HepG2 (cell line): ENCODE results near the gene SFI1. TPM values are rescaled to one million over a fixed set of nuclear protein-coding genes. Genes with fewer than 3 reads are reported as not detected.

Experiments
- CEBPZ ChIP-seq: IDR thresholded peaks from 2 replicates; pipeline ENCODE4 v1.6.1; 2012; ENCODE audit warnings: low read length, improper control_type of control experiment
- GMEB1 ChIP-seq: sonication (generic); formaldehyde crosslinking; IDR thresholded peaks from 2 replicates; pipeline ENCODE4 v1.5.1; 2020; ENCODE audit warnings: missing genetic modification reagents, mild to moderate bottlenecking, borderline replicate concordance
- HDAC1 ChIP-seq: sonication (generic); formaldehyde crosslinking; IDR thresholded peaks from 2 replicates; pipeline ENCODE4 v1.5.1; 2020; ENCODE audit warnings: mild to moderate bottlenecking, missing genetic modification reagents
- MIER3 ChIP-seq: IDR thresholded peaks from 2 replicates; pipeline ENCODE4 v1.6.1; 2016; ENCODE audit warnings: missing compliant biosample characterization, borderline replicate concordance
- RAD21 ChIP-seq: fragments of 450-650 bp; formaldehyde crosslinking; IDR thresholded peaks from 2 replicates; pipeline ENCODE4 v1.5.0; 2020; ENCODE audit warnings: mild to moderate bottlenecking
- RCOR2 ChIP-seq: IDR thresholded peaks from 2 replicates; pipeline ENCODE4 v1.6.1; 2016; ENCODE audit warnings: missing biosample characterization, missing genetic modification reagents
- RELA ChIP-seq: sonication (generic); formaldehyde crosslinking; IDR thresholded peaks from 2 replicates; pipeline ENCODE4 v1.4.0; 2020; ENCODE audit warnings: missing genetic modification reagents
- RXRA ChIP-seq: sonication (generic); formaldehyde crosslinking; IDR thresholded peaks from 2 replicates; pipeline ENCODE4 v1.5.1; 2020; ENCODE audit warnings: missing genetic modification reagents
- SNRNP70 ChIP-seq: fragments of 200-400 bp; formaldehyde crosslinking; IDR thresholded peaks from 2 replicates; pipeline ENCODE4 v1.6.1; 2017; ENCODE audit warnings: mild to moderate bottlenecking, low read depth, low read length, moderate library complexity
- SOX5 ChIP-seq: IDR thresholded peaks from 2 replicates; pipeline ENCODE4 v1.6.1; 2016; ENCODE audit warnings: borderline replicate concordance
- ZBTB10 ChIP-seq: sonication (generic); formaldehyde crosslinking; IDR thresholded peaks from 2 replicates; pipeline ENCODE4 v1.4.0; 2020; ENCODE audit warnings: missing genetic modification reagents, borderline replicate concordance
- ZNF230 ChIP-seq: sonication (generic); formaldehyde crosslinking; IDR thresholded peaks from 2 replicates; pipeline ENCODE4 v1.4.0; 2020; ENCODE audit warnings: mild to moderate bottlenecking, missing genetic modification reagents
- ZNF263 ChIP-seq: sonication (generic); formaldehyde crosslinking; IDR thresholded peaks from 2 replicates; pipeline ENCODE4 v1.4.0; 2020; ENCODE audit warnings: missing genetic modification reagents
- ZNF569 ChIP-seq: sonication (generic); formaldehyde crosslinking; IDR thresholded peaks from 2 replicates; pipeline ENCODE4 v1.5.0; 2020; ENCODE audit warnings: mild to moderate bottlenecking, missing genetic modification reagents, moderate library complexity, borderline replicate concordance
- polyA plus RNA-seq, 8 experiments: library from polyadenylated mRNA; depleted of rRNA in 3 of 8; stranded (reverse) in 7 of 8; unstranded in 1 of 8; fragments of >200 nt; fragmentation: Illumina TruSeq in 4 of 8; extraction: Trizol in 4 of 8; gene quantifications; 2 replicates each; pipeline versions ENCODE4 v1.2.1 to v1.2.3, GENCODE V29; 2011 to 2016; ENCODE audit warnings: low read depth in 4 of 8, missing spikeins in 1 of 8, mixed read lengths in 1 of 8; ENCODE audit not compliant: insufficient read depth in 1 of 8
- total RNA-seq, 5 experiments: library from RNA; depleted of rRNA; stranded (reverse); fragments of >200 nt; fragmentation: Illumina TruSeq; extraction: Trizol; gene quantifications; 2 replicates each; pipeline ENCODE4 v1.2.3, GENCODE V29; 2016; ENCODE audit warnings: low read depth in 1 of 5
- TF ChIP-seq, protein P1 (sequence below): sonication (generic); formaldehyde crosslinking; conservative IDR thresholded peaks from 2 replicates; pipeline ENCODE4 v1.4.0; 2020; ENCODE audit warnings: missing genetic modification reagents

The SFI1 gene
- total and polyA plus RNA-seq, 2 of the 13 experiments (the other 11 are each of a cell fraction or from before 2014, with no cell fraction given): 20.5 to 40.1 TPM

GRCh38 chr22:31496007-31496734 lies at the start of gene SFI1 (continued):
- TF ChIP-seq ZBTB10: 0 out of 2 replicates have a peak, but pooled peaks have one; percentile 61
- TF ChIP-seq HDAC1: peak; percentile 89
- TF ChIP-seq CEBPZ: no peak
- peak; percentile 31; the same call in 1 of the 2 replicates for TF ChIP-seq SOX5 (CRISPR knock-in tag)
- peak; percentile 62; the same call in 1 of the 2 replicates for TF ChIP-seq GMEB1 (CRISPR knock-in tag)
- TF ChIP-seq RXRA (CRISPR knock-in tag): peak; percentile 12; the same call in 1 of the 2 replicates
- TF ChIP-seq ZNF230 (CRISPR knock-in tag): no peak
- no peak for TF ChIP-seq RCOR2 (CRISPR knock-in tag)
- TF ChIP-seq ZNF569 (CRISPR knock-in tag): peak; percentile 75; the same call in 1 of the 2 replicates
- TF ChIP-seq, protein P1, sequence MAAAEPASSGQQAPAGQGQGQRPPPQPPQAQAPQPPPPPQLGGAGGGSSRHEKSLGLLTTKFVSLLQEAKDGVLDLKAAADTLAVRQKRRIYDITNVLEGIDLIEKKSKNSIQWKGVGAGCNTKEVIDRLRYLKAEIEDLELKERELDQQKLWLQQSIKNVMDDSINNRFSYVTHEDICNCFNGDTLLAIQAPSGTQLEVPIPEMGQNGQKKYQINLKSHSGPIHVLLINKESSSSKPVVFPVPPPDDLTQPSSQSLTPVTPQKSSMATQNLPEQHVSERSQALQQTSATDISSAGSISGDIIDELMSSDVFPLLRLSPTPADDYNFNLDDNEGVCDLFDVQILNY (CRISPR knock-in tag): peak; percentile 82
- TF ChIP-seq RAD21 (CRISPR knock-in tag): 0 out of 2 replicates have a peak, but pooled peaks have one; percentile 9
- TF ChIP-seq SNRNP70: no peak
- TF ChIP-seq ZNF263 (CRISPR knock-in tag): peak; percentile 85
- TF ChIP-seq MIER3 (CRISPR knock-in tag): 0 out of 2 replicates have a peak, but pooled peaks have one; percentile 33
- peak; percentile 59; the same call in 1 of the 2 replicates for TF ChIP-seq RELA (CRISPR knock-in tag)
